ENCODE results near the gene RIMBP2. TPM values are rescaled to one million over a fixed set of nuclear protein-coding genes. Genes with fewer than 3 reads are reported as not detected.

Gene RIMBP2
- total and polyA plus RNA-seq, 9 of the 15 experiments (the other 6 are each of a cell fraction or from before 2014, with no cell fraction given) = not detected

GRCh38 chr12:130761537-130762318, 45.6 kb upstream of the RIMBP2 start:
- H3K4me2 ChIP-seq (ENCODE audit: insufficient read depth, low read length) = no peak overlapping the region
- in situ Hi-C loops (cut with MboI) (no loop called here), intact Hi-C loops (cut with micrococcal nuclease) (loop anchor here (1.0 to 10.0 kb wide), 4 partner anchors 153 to 1073 kb away; no protein-coding TSS in a partner anchor)
- H3K9ac ChIP-seq (ENCODE audit: insufficient read depth in 1 of 2, low read depth in 2 of 2, low read length in 2 of 2) = 0 out of 4 replicates have a peak overlapping the region, but pooled peaks of 1 of the 2 experiments have one; percentile 14
- peaks cover 19% of the 10 kb centered on the region for H3K9me3 ChIP-seq (replicated peaks; ENCODE audit: control insufficient read depth, insufficient read depth, low read depth, low read length)
- ATAC-seq (peak; percentile 94), DNase-seq (ENCODE audit: extremely low read depth in 1 of 4, low spot score in 3 of 4) (peak; percentile 47 to 72 (median 61)), FAIRE-seq (peak; percentile 6)
- H3K4me1 ChIP-seq (replicated peaks in 1 of 2; ENCODE audit: control insufficient read depth in 2 of 2, insufficient read depth in 2 of 2, low read length in 2 of 2) = peaks cover 0 to 7% of the 10 kb centered on the region in 2 experiments; a peak in 1 of 5 replicates
- BruUV-seq (replicated peaks) = no TSS peak
- H3K9me1 ChIP-seq (ENCODE audit: control insufficient read depth, insufficient read depth, low read length) = no peaks in the 10 kb centered on the region
- ChIA-PET POLR2A (no interaction called here), CTCF (ENCODE audit: low intra/inter-chr PET ratio) (interaction anchor here (0.6 to 1.1 kb wide), 2 partner anchors 270 to 371 kb away, joined by 3 read pairs; no protein-coding TSS in a partner anchor)
- H4K20me1 ChIP-seq (replicated peaks; ENCODE audit: control insufficient read depth, insufficient read depth, low read length) = 0 out of 2 replicates have a peak, but pooled peaks cover 4% of the 10 kb centered on the region
- H2AFZ ChIP-seq (ENCODE audit: low read depth, low read length) = no peak overlapping the region
- H3K27me3 ChIP-seq (ENCODE audit: control insufficient read depth in 2 of 2, insufficient read depth in 2 of 2, low read length in 2 of 2) = peaks cover 10 to 34% of the 10 kb centered on the region in 2 experiments; a peak in 4 of 5 replicates
- H3K4me3 ChIP-seq = no peak overlapping the region
- no peaks in the 10 kb centered on the region for H3K79me2 ChIP-seq (ENCODE audit: control insufficient read depth, insufficient read depth, low read length)
- 1% methylated on average over 25 of the region's 29 CpGs for WGBS (ENCODE audit: insufficient coverage, low coverage, missing lambda C conversion rate)
- H3K27ac ChIP-seq (ENCODE audit: extremely low read depth, low read depth, low read length) = no peak overlapping the region
- no peaks in the 10 kb centered on the region for H3K36me3 ChIP-seq (ENCODE audit: control insufficient read depth, insufficient read depth, low read length)
- TF ChIP-seq CC2D1A (IDR thresholded peaks at IDR 0.05) (peak; percentile 35; the same call in 1 of the 2 replicates), CTBP1 (IDR thresholded peaks at IDR 0.05; ENCODE audit: borderline replicate concordance) (peak; percentile 11; the same call in 1 of the 2 replicates), TFAP4 (CRISPR knock-in tag; IDR thresholded peaks at IDR 0.05; ENCODE audit: borderline replicate concordance) (peak; percentile 42; the same call in 1 of the 2 replicates), SMC3 (conservative IDR thresholded peaks at IDR 0.05; ENCODE audit: insufficient read depth, low read depth, low read length) (peak; percentile 82), HOXB6 (CRISPR knock-in tag; IDR thresholded peaks at IDR 0.05; ENCODE audit: borderline replicate concordance) (no peak), RBM17 (IDR thresholded peaks at IDR 0.05; ENCODE audit: borderline replicate concordance, low read depth, low read length) (no peak), DEAF1 (CRISPR knock-in tag; IDR thresholded peaks at IDR 0.05) (peak; percentile 49; the same call in 1 of the 2 replicates), CTCF (IDR thresholded peaks at IDR 0.05 in 2 of 3, conservative IDR thresholded peaks at IDR 0.05 in 1 of 3; ENCODE audit: insufficient read depth in 2 of 3, low read depth in 1 of 3, low read length in 3 of 3) (peak; percentile 78 to 79 (median 78))

Measured in K562 (cell line).